Stimulated activated CD4-positive, alpha-beta T cell treated with anti-CD3 and anti-CD28 coated beads, Interleukin-4, amount 100 ng/mL, for 4 hours (primary cell): Measurements from ENCODE around the gene DIRAS2.

Source experiments
- DNase-seq, 2 experiments: peaks; one replicate each; pipeline ENCODE4 v3.0.0-alpha.2; 2020

The DIRAS2 gene

DNA sequence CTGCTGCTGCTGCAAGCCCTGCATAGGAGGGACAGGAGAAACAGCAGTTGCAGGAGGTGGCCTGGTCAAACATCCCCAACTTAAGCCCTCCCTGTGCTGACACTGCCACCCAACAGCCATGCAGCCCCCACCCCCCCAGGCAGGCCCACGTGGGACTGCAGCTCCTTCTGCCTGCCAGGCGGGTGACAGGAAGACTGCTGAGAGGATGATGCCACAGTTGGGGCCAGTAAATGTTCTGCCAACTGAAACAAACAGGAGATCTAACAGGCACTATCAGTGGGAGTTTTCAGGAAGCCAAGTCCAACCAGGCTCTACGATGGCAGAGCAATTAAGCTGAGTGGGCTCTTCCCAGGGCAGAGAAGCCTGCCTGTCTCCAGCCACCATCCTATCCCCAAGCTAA is 31.1 kb downstream of the DIRAS2 start:
- no peak for DNase-seq

DNA sequence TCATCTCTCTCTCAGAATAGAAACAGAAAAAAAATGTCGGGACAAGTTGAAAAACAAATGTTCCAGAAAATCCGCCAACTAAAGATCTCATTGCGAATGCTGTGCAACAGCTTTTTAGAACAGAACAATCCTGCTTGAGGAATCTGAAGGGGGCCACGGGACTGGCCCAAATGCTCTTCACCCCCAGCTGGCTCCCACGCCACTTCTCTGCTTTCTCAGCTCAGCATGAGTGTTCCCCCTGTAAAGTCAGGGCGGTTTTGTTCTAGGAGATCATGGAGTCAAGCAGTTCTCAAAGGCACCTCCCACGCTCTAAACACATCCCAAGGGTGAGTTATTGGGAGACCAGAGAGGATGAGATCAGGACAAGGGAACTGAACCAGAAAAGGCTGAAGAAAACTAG is 31.5 kb downstream of the DIRAS2 start:
- no peak for DNase-seq

DNA sequence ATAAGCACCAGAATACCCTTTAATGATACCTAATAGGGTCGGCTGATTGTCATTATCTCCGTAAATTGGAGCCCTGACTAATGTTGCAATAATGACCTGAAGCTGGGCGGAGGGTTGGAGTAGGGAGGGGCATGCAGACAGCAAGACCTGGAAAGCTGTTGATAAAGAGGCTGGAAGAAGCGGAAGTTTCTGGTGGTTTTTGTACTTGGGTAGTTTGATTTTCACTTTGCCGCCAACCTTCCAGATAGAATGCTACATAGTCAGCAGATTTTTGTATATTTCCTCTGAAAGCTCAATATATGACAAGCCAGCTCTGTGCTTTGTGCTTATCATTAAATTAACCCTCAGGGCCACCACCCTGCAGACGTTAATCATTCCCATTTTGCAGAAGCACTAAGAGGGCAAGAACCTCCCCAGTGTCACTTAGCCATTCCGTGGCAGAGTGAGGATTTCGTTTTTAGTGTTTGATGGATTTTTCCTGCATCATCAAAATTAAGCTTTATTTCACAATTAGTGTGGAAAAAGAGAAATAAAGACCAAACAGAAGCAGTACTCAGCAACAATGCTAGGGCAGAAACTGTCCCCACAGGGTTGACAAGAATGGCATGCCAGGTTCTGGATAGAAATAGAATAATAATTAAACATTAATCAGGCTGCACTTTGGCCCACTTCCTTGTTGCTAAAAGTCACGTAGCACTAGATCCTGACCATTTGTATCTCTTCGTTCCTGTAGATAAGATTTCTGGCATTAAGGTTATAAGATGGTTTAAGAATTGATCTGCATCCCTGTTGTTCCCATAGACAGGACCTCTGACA is 34.7 kb downstream of the DIRAS2 start:
- DNase-seq: no peak

- DNase-seq: no peak
Observed at GRCh38 chr9:90600029-90600428, 42.6 kb downstream of the DIRAS2 start.

DNA sequence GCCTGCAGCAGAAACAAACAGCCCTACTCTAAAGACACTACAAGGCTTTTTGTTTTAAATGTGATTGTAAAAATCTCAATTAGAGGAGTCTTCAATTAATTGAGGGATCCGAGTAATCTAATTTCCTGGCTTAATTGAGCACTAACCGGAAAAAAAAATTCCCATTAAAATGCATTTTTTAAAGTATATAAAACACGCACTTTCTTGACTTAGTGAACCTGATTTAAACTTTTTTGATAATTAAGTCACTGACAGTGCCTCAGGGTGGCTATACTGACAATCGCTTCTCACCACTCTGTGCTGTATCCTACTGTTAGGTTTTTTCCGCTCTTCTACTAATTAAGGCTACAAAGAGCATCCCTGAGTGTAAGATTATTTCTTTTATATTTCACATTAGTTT is 44.4 kb downstream of the DIRAS2 start:
- DNase-seq: no peak

DNA sequence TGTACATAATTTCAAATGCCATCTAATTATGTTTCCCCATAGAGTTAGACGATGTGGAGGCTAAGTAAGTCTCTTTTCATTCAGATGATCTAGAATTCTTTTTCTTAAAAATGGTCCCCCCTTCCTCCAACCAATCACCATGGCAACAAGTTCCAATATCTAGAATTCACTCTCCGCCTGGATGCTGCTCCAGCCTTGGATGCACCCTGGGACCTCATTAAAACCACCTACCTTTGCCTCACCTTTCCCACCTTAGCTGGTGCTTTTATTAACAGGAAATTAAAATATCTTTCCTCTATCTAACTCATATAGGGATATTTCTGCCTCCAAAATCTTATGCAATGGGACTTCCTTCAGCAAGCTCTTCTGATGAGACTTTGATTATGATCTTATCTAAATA is 49.0 kb downstream of the DIRAS2 start:
- DNase-seq: no peak

DNA sequence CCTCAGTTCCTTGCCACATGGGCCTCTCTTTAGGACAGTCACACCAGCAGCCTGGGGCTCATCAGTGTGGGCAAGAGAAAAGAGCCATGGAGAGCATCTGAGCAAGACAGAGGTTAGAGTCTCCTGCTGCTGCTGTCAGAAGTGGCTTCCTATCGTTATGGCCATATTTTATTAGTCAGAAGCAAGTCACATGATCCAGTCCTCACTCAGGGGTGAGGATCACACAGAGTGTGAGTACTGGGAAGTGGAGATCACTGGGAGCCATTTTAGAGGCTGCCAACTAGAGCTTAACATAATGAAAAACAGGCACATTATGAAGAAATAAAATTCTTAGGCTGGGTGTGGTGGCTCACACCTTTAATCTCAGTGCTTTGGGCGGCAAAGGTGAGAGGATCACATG is 62.0 kb downstream of the DIRAS2 start:
- no peak for DNase-seq

- DNase-seq: no peak
Observed at GRCh38 chr9:90579181-90579580, 63.4 kb downstream of the DIRAS2 start.

- DNase-seq: no peak
Observed at GRCh38 chr9:90578126-90578815, 64.4 kb downstream of the DIRAS2 start.

DNA sequence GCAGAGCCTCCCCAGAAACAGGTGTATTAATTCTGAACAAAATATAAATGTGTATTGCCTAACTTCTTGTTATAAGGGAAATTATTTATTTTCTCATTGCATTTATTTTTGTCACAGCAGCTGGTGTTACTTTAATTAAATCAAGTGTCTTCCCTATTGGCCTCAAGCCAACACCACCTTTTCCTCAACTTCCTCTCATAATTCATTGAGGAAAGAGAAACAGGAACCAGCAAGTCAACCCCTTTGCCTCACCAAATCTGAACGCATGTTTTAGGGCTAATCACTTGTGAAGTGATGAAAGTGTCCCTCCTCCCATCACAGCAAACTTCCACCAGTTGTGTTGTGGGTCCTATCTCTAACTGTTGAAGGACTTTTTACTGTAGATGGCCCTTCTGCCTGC is 73.1 kb downstream of the DIRAS2 start:
- no peak for DNase-seq

DNA sequence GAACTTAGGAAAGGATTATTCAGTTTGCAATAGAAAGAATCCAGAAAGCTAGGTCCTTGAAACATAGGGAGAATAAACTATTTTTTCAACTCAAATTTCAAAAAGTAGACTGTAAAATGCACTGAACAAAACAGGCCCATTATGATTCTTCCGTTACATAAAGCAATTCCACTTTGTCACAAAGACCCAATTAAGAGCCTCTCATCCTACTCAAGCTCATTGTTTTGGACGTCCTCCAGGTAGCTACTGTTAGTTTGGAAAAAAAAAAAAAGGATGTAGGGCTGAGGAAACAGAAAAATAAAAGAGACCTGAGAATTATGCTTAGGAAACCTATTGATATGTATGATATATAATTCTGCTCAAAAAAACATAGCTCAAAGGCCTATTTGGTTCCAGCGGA is 74.0 kb downstream of the DIRAS2 start:
- no peak for DNase-seq

DNA sequence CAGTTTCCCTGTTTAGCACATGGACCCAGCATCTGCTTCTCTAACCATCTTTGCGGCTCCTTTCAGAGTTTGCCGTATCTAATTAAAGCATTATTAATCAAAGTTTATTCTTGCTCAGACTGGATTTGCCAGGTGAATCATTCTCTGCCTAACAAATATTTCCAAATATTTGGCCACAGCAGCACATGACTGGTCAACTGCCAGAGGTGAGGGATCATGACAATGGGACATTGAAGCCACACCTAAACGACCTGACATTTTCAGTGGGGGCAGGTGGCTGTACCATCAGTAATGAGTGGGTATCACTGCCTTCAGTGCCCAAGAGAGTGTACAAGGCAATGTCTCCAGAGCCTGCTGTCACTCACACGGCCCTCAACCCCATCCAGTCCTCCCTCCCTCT is 80.4 kb downstream of the DIRAS2 start:
- no peak for DNase-seq
